H1 (cell line): ENCODE results near the gene CDH18. TPM values are rescaled to one million over a fixed set of nuclear protein-coding genes. Genes with fewer than 3 reads are reported as not detected.

Source experiments
- ASH2L ChIP-seq: fragments of 200-600, 300-600 bp; sonication (generic); IDR thresholded peaks from one replicate; pipeline ENCODE4 v1.7.1; 2017; ENCODE audit warnings: low read length
- BCL11A ChIP-seq, 2 experiments: IDR thresholded peaks; one replicate each; pipeline ENCODE4 v1.6.1; 2011; ENCODE audit warnings: low read depth in 2 of 2, low read length in 2 of 2, mild to moderate bottlenecking in 2 of 2
- CBX5 ChIP-seq: fragments of 300-800, 300-1000 bp; sonication (generic); IDR thresholded peaks from 2 replicates; pipeline ENCODE4 v1.7.1; 2016; ENCODE audit warnings: antibody characterized with exemption, low read length, low read depth
- CBX8 ChIP-seq: fragments of 300-800, 300-1000 bp; sonication (generic); IDR thresholded peaks from 2 replicates; pipeline ENCODE4 v1.7.1; 2016; ENCODE audit warnings: low read depth, low read length, borderline replicate concordance
- CTBP2 ChIP-seq: IDR thresholded peaks from 2 replicates; pipeline ENCODE4 v1.7.0; 2011; ENCODE audit warnings: borderline replicate concordance, mild to moderate bottlenecking, moderate library complexity, mixed read lengths, low read length; ENCODE audit not compliant: insufficient read depth, insufficient read length
- FOSL1 ChIP-seq: IDR thresholded peaks from 2 replicates; pipeline ENCODE4 v1.6.1; 2011; ENCODE audit warnings: mild to moderate bottlenecking, low read depth, low read length, moderate library complexity; ENCODE audit not compliant: insufficient read depth
- JUND ChIP-seq: IDR thresholded peaks from 2 replicates; pipeline ENCODE4 v1.6.1; 2011; ENCODE audit warnings: mild to moderate bottlenecking, improper control_type of control experiment, low read length
- PHF8 ChIP-seq: fragments of 200-600 bp; sonication (generic); conservative IDR thresholded peaks from 2 replicates; pipeline ENCODE4 v1.7.1; 2012; ENCODE audit warnings: low read depth, mild to moderate bottlenecking, inconsistent platforms, low read length, moderate library complexity
- SP2 ChIP-seq: IDR thresholded peaks from 2 replicates; pipeline ENCODE4 v1.6.1; 2012; ENCODE audit warnings: mild to moderate bottlenecking, low read length, inconsistent platforms
- SRF ChIP-seq: IDR thresholded peaks from 2 replicates; pipeline ENCODE4 v1.6.1; 2011; ENCODE audit warnings: mild to moderate bottlenecking, low read depth, low read length, moderate library complexity
- TBP ChIP-seq: IDR thresholded peaks from 2 replicates; pipeline ENCODE4 v1.6.1; 2011; ENCODE audit warnings: low read depth, low read length, improper control_type of control experiment
- polyA plus RNA-seq, 7 experiments: library from polyadenylated mRNA; depleted of rRNA in 3 of 7; stranded (reverse) in 5 of 7; unstranded in 2 of 7; fragments of >200 nt in 5 of 7; fragments of 200-250 nt in 2 of 7; gene quantifications; 1 replicate in 5 of 7; 2 replicates in 1 of 7; 4 replicates in 1 of 7; pipeline versions ENCODE4 v1.2.1 to v1.2.3, GENCODE V29; 2011 to 2013; ENCODE audit warnings: missing spikeins in 2 of 7, mixed read lengths in 2 of 7
- total RNA-seq: library from RNA; stranded (reverse); fragmentation: NEBNext Ultra II Directional; extraction: Animal tissue kit (Norgen Biotek cat#: 25700); gene quantifications from 2 replicates; pipeline ENCODE4 v1.2.1, GENCODE V29; 2021

The CDH18 gene
- total and polyA plus RNA-seq, 2 of the 8 experiments (the other 6 are each of a cell fraction or from before 2014, with no cell fraction given), result 0.30 to 0.32 TPM

- no peak for TF ChIP-seq JUND
- no peak for TF ChIP-seq CBX8
- peak; percentile 96 to 97 for TF ChIP-seq BCL11A (IDR thresholded peaks at IDR 0.05; ENCODE audit: low read depth in 2 of 2, low read length in 2 of 2)
- TF ChIP-seq TBP, result no peak
- TF ChIP-seq CBX5, result no peak
- TF ChIP-seq CTBP2, result no peak
- no peak for TF ChIP-seq ASH2L
- TF ChIP-seq SRF, result no peak
- no peak for TF ChIP-seq PHF8
- no peak for TF ChIP-seq SP2
- TF ChIP-seq FOSL1, result no peak
Observed at GRCh38 chr5:19880859-19881436, 107.1 kb downstream of the CDH18 start (continued).
